Kidney (tissue), 14 donors: ENCODE data around the gene ANKRD27. TPM values are rescaled to one million over a fixed set of nuclear protein-coding genes. Genes with fewer than 3 reads are reported as not detected.
"Not testable (repeated sequence)": the region's sequence is repeated elsewhere in the genome, so short reads cannot be mapped to it uniquely, and the experiment has no call there.

ENCODE experiments used
- DNase-seq, 5 donors: peaks; one replicate each; pipeline ENCODE4 v3.0.0-alpha.2; 2013 to 2020
- FAIRE-seq: peaks from 2 replicates; lab custom pipeline; 2012; peaks lifted over from hg19 to GRCh38; lab: Jason Lieb, UNC
- H3K27ac ChIP-seq, 2 donors: one replicate each; pipeline ENCODE4 v1.7.0; 2013; ENCODE audit warnings: low read depth in 2 of 2, low read length in 2 of 2, inconsistent platforms in 1 of 2
- H3K27me3 ChIP-seq: one replicate; pipeline ENCODE4 v1.7.1; 2013; ENCODE audit warnings: low read length, inconsistent platforms; ENCODE audit not compliant: control insufficient read depth, insufficient read depth
- H3K36me3 ChIP-seq, 3 donors: one replicate each; pipeline versions ENCODE4 v1.7.0 to v1.7.1; 2013; ENCODE audit warnings: low read length in 3 of 3, control low read depth in 1 of 3, inconsistent platforms in 1 of 3; ENCODE audit not compliant: insufficient read depth in 3 of 3, control insufficient read depth in 2 of 3
- H3K4me1 ChIP-seq, 3 donors: one replicate each; pipeline versions ENCODE4 v1.7.0 to v1.7.1; 2013; ENCODE audit warnings: low read length in 3 of 3, inconsistent platforms in 1 of 3, low read depth in 1 of 3; ENCODE audit not compliant: control insufficient read depth in 2 of 3, insufficient read depth in 2 of 3
- H3K4me3 ChIP-seq, 3 donors: one replicate each; pipeline versions ENCODE4 v1.7.0 to v1.8.1; 2013; ENCODE audit warnings: low read length in 3 of 3, control low read depth in 1 of 3, inconsistent platforms in 1 of 3
- H3K9ac ChIP-seq, 3 donors: one replicate each; pipeline versions ENCODE4 v1.7.0 to v1.7.1; 2013; ENCODE audit warnings: low read length in 3 of 3, control low read depth in 1 of 3, inconsistent platforms in 1 of 3
- H3K9me3 ChIP-seq, 3 donors: one replicate each; pipeline versions ENCODE4 v1.7.0 to v1.7.1; 2013; ENCODE audit warnings: low read length in 3 of 3, control low read depth in 1 of 3, inconsistent platforms in 1 of 3; ENCODE audit not compliant: control insufficient read depth in 2 of 3, insufficient read depth in 1 of 3
- intact Hi-C: fragments of 100-400 bp; cut with DNase I; formaldehyde crosslinking; loops from one replicate; pipeline ENCODE4 v1.11.1; 2022
- polyA plus RNA-seq: library from polyadenylated mRNA; stranded (reverse); fragments of 350-450 nt; fragmentation: Illumina TruSeq; extraction: RNeasy Lipid Tissue Mini Kit (QIAGEN cat#74804); gene quantifications from one replicate; pipeline ENCODE4 v1.2.3, GENCODE V29; 2014; ENCODE audit warnings: low read depth, low replicate concordance; ENCODE audit not compliant: insufficient read depth
- total RNA-seq: library from RNA; stranded (reverse); fragmentation: NEBNext Ultra II Directional; extraction: Animal tissue kit (Norgen Biotek cat#: 25700); gene quantifications from one replicate; pipeline ENCODE4 v1.2.1, GENCODE V29; 2021
- TF ChIP-seq, protein P1 (sequence below): IDR thresholded peaks from 3 replicates; pipeline ENCODE4 v1.5.1; 2012; ENCODE audit warnings: mild to moderate bottlenecking, moderate library complexity, borderline replicate concordance; ENCODE audit not compliant: insufficient read depth; ENCODE audit errors: extremely low read depth
- donor health status: control.
- donor health status: control.
- donor health status: control.
- donor health status: control.
- donor health status: control.
- donor health status: DM: yes; HTN: yes; CAD: no.
- donor health status: Normal renal cell carcinoma (clear cell type).

Gene ANKRD27
- total and polyA plus RNA-seq, 2 donors from 2014 or later: 9.3 to 29.8 TPM

DNA sequence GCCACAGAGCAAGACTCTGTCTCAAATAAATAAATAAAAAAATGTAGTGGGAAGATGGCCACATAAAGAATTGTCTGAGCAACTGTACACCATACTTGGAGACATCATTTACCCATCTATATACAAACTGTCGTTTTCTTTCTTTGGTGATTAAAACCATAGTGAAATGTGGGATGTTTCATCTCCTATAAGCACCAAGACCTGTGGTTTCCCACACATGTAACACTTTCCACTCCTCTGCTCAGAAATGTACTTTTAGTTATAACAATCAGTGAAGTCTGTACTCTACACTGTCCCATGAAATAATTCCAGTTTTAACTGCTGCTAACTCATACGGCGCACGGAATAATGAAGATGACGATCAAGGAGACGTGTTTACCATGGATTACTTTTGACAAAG is 75.7 kb downstream of the ANKRD27 start:
- DNase-seq (no peak), FAIRE-seq (no peak)
- peaks cover 4 to 36% (median 23%) of the 10 kb centered on the region in 3 donors for H3K36me3 ChIP-seq
- no peaks in the 10 kb centered on the region for H3K4me1 ChIP-seq
- no peak overlapping the region for H3K4me3 ChIP-seq
- H3K9ac ChIP-seq: no peak overlapping the region
- no peaks in the 10 kb centered on the region for H3K27me3 ChIP-seq
- H3K9me3 ChIP-seq: no peaks in the 10 kb centered on the region
- H3K27ac ChIP-seq: no peak overlapping the region
- TF ChIP-seq, protein P1, sequence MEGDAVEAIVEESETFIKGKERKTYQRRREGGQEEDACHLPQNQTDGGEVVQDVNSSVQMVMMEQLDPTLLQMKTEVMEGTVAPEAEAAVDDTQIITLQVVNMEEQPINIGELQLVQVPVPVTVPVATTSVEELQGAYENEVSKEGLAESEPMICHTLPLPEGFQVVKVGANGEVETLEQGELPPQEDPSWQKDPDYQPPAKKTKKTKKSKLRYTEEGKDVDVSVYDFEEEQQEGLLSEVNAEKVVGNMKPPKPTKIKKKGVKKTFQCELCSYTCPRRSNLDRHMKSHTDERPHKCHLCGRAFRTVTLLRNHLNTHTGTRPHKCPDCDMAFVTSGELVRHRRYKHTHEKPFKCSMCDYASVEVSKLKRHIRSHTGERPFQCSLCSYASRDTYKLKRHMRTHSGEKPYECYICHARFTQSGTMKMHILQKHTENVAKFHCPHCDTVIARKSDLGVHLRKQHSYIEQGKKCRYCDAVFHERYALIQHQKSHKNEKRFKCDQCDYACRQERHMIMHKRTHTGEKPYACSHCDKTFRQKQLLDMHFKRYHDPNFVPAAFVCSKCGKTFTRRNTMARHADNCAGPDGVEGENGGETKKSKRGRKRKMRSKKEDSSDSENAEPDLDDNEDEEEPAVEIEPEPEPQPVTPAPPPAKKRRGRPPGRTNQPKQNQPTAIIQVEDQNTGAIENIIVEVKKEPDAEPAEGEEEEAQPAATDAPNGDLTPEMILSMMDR: no peak
- intact Hi-C loops: no loop called here

DNA sequence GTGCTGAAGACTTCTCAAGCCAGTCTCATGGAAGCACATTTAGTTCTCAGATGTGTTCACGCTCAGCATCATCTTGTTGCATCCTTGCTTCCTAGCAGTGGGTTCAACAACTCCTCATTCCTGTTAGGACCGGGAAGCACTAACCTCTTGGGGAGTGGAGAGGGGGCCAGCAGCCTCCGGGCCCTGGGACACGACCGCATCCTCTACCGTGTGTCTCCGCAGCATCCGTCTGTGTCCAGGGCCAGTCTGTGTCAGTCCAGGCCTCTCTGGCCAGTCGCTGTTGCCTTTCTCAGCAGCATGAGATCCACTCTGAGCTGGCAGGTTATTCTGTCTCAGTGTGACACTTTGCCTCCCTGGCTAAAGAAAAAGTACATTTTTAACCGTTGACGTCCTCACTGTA is 77.0 kb downstream of the ANKRD27 start:
- no peak for FAIRE-seq
- no peak overlapping the region for H3K27ac ChIP-seq
- H3K4me1 ChIP-seq: no peaks in the 10 kb centered on the region
- TF ChIP-seq, protein P1: no peak
- H3K9me3 ChIP-seq: no peaks in the 10 kb centered on the region
- H3K27me3 ChIP-seq: no peaks in the 10 kb centered on the region
- no peak overlapping the region for H3K4me3 ChIP-seq
- H3K36me3 ChIP-seq: peaks cover 4 to 29% (median 21%) of the 10 kb centered on the region in 3 donors
- H3K9ac ChIP-seq: no peak overlapping the region
- no peak for DNase-seq
- intact Hi-C loops: no loop called here

DNA sequence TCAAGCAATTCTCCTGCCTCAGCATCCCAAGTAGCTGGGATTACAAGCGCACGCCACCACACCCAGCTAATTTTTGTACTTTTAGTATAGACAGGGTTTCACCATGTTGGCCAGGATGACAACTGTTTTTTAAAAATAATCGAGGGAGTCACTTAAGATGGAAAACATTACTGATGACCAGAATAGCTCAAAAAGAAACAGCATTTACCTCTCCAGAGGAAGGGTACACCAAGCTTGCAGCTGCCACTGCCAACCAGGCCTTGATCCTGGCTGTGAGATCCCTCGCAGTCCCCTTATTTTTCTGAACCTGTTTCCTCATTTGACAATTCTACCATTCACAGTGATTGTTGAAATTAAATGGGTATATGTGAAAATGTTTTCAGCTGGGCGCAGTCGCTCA is 79.5 kb downstream of the ANKRD27 start:
- H3K27ac ChIP-seq: no peak overlapping the region
- intact Hi-C loops: no loop called here
- TF ChIP-seq, protein P1: no peak
- no peak for FAIRE-seq
- H3K27me3 ChIP-seq: no peaks in the 10 kb centered on the region
- no peak overlapping the region for H3K4me3 ChIP-seq
- H3K9ac ChIP-seq: no peak overlapping the region
- H3K36me3 ChIP-seq: peaks cover 4 to 24% (median 19%) of the 10 kb centered on the region in 3 donors
- no peak for DNase-seq
- H3K4me1 ChIP-seq: no peaks in the 10 kb centered on the region
- H3K9me3 ChIP-seq: no peaks in the 10 kb centered on the region

DNA sequence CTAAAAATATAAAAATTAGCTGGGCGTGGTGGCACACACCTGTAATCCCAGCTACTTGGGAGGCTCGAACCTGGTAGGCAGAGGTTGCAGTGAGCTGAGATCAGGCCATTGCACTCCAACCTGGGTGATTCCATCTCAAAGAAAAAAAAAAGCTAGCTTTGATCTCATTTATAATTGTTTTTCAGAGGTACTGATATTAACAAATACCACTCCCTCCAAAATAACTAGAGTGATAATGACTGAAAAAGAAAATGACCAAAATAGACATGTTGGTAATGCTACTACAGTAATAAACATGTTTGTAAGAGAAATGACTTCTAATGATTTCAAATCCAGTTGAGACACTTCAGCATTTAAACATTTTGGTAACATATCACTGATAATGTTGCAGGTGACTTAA is 81.0 kb downstream of the ANKRD27 start:
- H3K4me1 ChIP-seq: no peaks in the 10 kb centered on the region
- H3K9me3 ChIP-seq: no peaks in the 10 kb centered on the region
- peaks cover 4 to 19% (median 19%) of the 10 kb centered on the region in 3 donors for H3K36me3 ChIP-seq
- intact Hi-C loops: no loop called here
- DNase-seq (no peak), FAIRE-seq (no peak)
- no peak overlapping the region for H3K9ac ChIP-seq
- no peak overlapping the region for H3K4me3 ChIP-seq
- no peaks in the 10 kb centered on the region for H3K27me3 ChIP-seq
- TF ChIP-seq, protein P1: no peak
- no peak overlapping the region for H3K27ac ChIP-seq

DNA sequence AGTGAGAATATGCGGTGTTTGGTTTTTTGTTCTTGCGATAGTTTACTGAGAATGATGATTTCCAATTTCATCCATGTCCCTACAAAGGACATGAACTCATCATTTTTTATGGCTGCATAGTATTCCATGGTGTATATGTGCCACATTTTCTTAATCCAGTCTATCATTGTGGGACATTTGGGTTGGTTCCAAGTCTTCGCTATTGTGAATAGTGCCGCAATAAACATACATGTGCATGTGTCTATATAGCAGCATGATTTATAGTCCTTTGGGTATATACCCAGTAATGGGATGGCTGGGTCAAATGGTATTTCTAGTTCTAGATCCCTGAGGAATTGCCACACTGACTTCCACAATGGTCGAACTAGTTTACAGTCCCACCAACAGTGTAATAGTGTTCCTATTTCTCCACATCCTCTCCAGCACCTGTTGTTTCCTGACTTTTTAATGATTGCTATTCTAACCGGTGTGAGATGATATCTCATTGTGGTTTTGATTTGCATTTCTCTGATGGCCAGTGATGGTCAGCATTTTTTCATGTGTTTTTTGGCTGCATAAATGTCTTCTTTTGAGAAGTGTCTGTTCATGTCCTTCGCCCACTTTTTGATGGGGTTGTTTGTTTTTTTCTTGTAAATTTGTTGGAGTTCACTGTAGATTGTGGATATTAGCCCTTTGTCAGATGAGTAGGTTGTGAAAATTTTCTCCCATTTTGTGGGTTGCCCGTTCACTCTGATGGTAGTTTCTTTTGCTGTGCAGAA is 87.1 kb downstream of the ANKRD27 start:
- H3K4me3 ChIP-seq, DNase-seq, H3K9me3 ChIP-seq, H3K4me1 ChIP-seq, H3K27ac ChIP-seq, FAIRE-seq, H3K9ac ChIP-seq, intact Hi-C loops, H3K27me3 ChIP-seq: not testable (repeated sequence)
- H3K36me3 ChIP-seq: peaks cover 0 to 16% (median 9%) of the 10 kb centered on the region in 3 donors
